HG03354 (cell line): ENCODE data around the gene PGP.

ENCODE experiments used
- ATAC-seq: cut with Tn5 transposase; IDR thresholded peaks from one replicate; pipeline ENCODE4 v1.9.1; 2021; ENCODE audit warnings: mild to moderate bottlenecking; ENCODE audit not compliant: unreplicated experiment, poor library complexity, severe bottlenecking

Gene PGP

DNA sequence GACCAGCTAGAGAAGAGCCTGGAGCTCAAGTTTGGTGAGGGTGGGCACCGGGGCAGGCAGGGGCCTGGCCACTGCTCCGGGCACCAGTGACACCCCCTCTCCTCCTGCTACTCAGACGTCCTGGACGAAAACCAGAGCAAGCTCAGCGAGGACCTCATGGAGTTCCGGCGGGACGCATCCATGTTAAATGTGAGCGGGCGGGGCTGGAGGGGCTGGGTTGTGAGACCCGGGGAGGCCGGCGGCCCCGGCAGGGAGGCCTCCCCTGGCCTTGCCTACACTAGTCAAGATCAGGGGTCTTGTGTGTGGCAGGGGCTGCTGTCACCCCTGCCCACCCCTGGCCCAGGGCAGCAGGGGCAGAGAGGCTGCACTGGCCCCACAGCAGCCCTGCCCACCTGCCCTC lies 41.3 kb downstream of the PGP start:
- ATAC-seq, result no peak

DNA sequence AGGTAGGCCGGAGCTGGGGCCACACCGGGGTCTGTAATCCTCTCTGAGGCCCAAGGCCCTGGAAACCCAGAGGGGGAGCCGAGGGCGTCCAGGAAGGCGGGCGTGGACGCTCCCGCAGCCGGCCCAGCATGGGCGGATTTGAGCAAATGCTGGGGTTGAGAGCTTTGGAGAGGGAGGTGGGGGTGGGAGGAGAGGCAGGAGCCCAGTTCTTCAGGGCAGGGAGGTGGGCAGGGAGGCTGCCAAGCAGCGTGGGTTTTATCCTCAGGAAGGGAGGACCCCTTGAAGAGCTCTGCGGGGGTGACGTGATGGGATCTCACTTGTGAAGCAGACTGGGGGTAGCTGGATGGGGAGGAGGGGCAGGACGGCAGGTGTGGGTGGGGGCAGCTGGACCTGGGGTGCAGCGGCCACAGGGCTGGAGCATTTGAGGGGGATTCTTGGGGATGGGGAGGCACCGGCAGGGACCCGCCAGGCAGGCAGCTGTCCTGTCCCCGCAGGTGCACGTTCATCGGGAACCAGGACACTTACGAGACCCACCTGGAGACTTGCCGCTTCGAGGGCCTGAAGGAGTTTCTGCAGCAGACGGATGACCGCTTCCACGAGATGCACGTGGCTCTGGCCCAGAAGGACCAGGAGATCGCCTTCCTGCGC lies 41.8 kb downstream of the PGP start:
- ATAC-seq, result no peak

DNA sequence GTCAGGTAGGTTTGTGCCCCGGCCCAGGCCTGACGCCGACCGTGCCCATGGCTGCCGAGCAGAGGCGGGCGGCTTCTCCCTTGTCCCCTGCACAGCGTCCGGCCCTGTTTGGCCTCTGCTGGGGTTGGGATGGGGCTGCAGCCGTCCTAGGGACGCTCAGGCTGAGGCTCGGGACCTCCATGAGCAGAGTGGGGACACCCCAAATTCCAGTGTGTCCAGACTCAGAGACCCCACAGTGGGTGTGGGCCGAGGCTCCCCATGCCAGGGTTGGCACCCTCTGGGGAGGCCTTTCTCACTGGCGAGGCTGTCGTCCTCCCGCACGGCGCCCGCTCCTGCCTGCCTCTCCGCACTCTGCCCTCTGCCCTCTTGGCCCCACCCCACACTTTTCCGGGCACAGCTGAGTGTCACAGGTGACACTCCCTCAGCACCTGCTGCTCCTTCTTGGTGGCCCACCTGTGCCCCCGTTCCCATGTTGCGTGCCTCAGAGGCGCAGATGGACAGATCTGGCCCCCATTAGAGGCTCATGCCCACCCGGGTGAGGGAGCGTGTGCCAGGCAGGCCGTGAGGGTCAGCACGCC lies 43.0 kb downstream of the PGP start:
- no peak for ATAC-seq

DNA sequence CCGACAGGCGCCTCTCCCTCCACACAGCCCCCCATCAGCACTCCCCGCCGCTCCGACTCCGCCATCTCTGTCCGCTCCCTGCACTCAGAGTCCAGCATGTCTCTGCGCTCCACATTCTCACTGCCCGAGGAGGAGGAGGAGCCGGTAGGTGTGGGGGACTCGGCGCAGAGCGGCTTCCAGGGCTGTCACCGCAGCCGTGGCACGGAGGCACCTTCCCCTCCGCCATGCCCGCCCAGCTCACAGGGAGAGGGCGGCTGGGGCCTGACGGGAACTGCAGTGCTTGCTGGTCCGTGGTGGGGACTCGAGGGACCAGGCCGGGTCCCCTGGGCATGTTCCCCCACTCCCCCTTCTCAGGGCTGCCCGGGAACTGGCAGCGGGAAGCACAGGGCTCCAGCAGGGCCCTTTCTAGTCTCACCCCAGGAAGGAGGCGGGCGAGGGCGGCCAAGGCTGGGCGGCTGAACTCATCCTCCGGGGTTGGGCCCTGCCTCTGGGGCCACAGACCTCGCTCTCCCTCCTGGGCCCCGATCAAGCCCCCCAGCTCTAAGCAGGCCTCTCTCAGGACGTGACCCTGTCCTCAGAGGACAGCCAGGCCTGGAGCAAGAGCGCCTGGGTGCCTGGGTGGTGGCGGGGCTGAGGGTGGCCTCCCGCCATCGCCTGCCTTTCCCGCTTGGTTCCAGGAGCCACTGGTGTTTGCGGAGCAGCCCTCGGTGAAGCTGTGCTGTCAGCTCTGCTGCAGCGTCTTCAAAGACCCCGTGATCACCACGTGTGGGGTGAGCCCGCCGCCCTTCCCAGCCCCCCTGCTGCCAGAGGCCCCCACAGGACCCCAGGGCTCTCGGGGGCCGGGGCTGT lies 43.8 kb downstream of the PGP start:
- ATAC-seq, result no peak

DNA sequence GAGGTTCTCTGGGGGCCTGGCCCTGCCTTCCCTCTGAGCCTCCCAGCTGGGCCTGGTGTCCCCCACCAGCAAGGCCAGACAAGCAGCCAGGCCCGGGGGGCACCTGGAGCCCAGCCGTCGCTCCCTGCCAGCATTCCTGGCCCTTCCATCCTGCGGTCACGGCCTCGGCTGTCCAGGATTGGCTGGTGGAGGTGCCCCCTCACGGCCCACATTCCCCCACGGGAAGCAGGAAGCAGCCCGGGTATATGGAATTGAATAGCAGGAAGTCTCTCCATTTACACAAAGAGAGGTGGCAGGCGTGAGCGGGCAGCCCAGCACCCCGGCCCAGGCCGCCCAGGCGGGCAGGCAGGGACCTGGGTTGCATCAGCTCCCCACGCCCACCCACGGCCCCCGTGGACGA lies 44.6 kb downstream of the PGP start:
- ATAC-seq, result no peak

DNA sequence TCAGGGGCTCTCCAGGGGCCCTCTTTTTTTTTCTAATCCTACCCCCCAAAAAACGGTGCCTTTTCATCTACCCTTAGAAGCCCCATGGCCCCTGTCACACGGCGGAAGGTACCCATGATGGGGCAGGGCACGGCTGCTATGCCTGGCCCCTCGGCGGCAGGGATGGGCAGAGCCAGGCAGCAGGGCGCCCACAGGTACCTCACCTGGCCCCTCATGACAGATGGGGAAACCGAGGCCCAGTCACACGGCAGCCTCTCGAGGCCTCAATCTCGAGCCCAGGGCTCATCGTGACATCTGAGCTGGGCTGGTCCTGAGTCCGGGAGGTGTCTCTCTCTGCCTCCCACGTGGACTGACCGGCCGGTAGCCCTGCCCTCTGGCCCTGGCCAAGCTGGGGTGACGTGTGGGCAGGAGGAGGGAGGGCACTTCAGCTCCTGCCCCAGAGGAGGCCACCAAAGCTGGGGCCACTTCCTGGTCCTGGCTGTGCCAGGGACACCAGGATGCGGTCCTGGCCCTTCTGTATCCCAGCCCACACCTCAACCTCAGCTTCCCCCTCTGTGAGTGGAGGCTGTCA lies 47.5 kb downstream of the PGP start:
- ATAC-seq, result no peak

DNA sequence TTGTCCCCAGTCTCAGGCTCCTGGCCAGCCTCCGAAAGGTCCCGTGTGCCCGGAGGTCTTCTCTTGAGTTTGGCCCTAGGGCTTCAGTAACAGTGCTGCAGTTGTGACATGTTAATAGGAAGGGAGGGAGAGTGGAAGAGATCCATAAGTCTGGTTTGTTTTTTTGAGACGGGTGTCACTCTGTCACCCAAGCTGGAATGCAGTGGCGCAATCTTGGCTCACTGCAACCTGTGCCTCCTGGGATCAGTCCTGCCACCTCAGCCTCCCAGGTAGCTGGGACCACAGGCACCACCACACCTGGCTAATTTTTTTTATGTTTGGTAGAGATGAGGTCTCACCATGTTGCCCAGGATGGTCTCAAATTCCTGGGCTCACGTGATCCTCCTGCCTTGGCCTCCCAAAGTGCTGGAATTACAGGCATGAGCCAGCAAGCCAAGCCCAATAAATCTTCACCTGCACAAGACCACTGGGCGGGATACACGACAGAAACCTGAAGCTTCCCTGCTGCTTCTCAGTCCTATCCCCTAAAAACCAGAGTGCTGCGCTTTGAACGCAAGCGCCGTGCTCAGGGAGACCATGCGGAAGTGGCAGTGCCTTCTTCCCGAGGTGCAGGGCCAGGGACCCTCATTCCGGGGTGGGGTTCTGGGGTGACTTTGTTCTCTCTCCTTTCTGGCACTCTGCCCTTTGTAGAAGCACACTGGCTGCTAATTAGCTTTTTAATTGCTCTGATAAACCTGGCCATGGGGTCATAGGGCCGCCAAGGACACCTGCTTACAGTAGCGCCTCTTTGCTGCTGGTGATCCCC lies 48.2 kb downstream of the PGP start:
- no peak for ATAC-seq

DNA sequence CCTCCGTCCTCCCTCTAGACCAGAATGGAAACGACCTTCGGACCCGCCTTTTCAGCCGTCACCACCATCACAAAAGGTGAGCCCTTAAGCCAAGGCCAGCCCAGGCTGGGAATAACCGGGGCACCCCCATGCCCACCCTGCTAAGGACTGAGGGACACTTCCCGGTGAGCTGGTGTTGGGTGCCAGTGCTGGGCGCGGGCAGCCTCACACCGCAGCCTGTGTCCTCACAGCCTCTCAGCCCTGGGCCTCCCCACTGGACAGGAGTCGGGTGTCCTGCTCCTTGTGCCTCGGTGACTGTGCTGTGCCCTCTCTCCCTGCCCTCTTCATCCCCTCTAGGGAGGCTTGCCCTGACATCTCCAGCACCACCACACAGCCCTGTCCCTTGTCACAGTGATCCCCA lies 48.8 kb downstream of the PGP start:
- no peak for ATAC-seq

DNA sequence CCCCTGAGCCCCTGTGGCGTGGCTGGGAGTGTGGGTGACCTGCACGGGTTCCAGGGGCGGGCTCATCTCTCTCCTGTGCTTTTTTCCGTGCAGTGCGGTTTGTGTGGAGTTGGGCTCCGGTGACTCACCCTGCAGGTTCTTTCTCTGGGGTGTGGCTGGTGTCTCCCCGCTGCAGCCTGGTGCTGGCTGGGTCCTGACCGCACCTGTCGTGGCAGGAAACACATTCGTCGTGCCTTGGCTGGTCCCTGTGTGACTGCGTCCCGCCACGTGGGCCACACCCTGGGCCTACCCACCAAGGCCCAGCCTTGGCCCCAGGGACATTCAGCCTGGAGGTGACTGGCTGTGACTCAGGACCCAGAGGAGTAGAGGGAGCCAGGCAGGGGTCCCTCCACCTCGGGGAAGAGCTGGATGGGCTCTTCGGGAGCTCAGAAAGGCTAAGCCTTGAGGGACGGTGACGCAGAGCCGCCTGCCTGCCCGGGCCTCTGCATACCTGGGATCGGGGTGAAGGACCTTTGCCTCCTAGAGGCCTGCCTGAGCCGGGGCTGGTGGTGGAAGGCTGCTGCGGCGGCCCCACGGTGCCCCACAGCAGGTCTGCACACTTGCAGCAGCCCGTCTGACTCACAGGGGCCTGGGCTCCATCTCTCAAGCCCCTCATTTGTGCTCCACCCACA lies 51.3 kb downstream of the PGP start:
- no peak for ATAC-seq

DNA sequence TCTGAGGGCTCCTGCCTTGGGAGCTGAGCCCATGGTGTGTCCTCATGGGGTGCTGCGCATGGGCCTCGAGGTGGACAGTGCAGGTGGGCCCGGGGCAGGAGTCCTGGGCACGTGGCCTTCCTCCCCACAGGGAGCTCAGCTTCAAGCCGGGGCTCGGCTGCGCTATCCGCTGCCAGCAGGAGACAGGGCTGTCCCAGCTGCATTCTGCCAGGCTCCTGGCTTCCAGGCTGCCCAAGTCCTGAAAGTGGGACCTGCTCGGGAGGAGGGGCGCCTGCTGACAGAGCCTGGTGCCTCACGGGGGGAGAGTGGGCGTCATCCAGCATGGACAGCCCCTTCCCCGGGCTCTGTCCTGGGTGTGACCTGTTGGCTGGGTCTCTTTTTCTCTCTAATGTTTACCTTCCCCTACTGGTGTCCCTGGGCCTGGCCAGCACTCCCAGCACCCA lies 51.9 kb downstream of the PGP start:
- ATAC-seq, result no peak

DNA sequence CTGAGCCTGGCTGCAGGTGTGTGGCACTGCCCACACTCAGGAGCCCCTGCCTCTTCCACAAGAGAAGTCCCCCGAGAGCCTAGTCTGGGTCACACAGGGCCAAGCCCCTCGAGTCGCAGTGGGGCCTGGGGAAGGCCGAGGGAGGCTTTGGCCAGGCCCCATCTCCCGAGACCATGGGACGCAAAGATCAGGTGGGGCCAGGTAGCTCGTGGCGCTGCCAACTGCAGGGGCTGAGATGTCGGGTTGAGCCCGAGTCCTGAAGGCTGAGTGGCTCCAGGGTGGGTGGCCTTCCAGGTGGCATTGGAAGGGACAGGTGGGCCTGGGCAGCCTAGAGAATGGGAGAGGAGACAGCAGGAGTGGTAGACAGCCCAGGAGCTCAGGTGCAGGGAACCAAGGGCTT lies 52.7 kb downstream of the PGP start:
- no peak for ATAC-seq
